Gastrocnemius medialis (tissue), 4 donors: ENCODE measurements around the gene PDIA5. TPM values are rescaled to one million over a fixed set of nuclear protein-coding genes. Genes with fewer than 3 reads are reported as not detected.

ENCODE experiments used
- ATAC-seq, 2 donors: fragments of 150-250 bp; one replicate each; pipeline ENCODE4 v1.9.1; 2016
- DNase-seq, 2 donors: peaks; one replicate each; pipeline ENCODE4 v3.0.0-alpha.2; 2019
- H3K27ac ChIP-seq, 4 donors: fragments of 200-600 bp; sonication (generic); 1 replicate in 1 of 4; 2 replicates in 3 of 4; pipeline ENCODE4 v1.5.1; 2016 to 2018; ENCODE audit warnings: mild to moderate bottlenecking in 2 of 4, moderate library complexity in 1 of 4
- H3K27me3 ChIP-seq, 3 donors: fragments of 200-600 bp; sonication (generic) in 2 of 3; 1 replicate in 1 of 3; 2 replicates in 2 of 3; pipeline versions ENCODE4 v1.5.1 to v1.6.0; 2016 to 2019; ENCODE audit warnings: mild to moderate bottlenecking in 1 of 3, moderate library complexity in 1 of 3
- H3K36me3 ChIP-seq, 2 donors: fragments of 200-600 bp; sonication (generic) in 1 of 2; one replicate each; pipeline ENCODE4 v1.5.1; 2017 to 2018
- H3K4me1 ChIP-seq, 2 donors: fragments of 200-600 bp; sonication (generic) in 1 of 2; one replicate each; pipeline ENCODE4 v1.5.1; 2016 to 2017; ENCODE audit warnings: mild to moderate bottlenecking in 2 of 2
- H3K4me3 ChIP-seq, 4 donors: fragments of 200-600 bp; sonication (generic) in 3 of 4; 1 replicate in 1 of 4; 2 replicates in 3 of 4; pipeline ENCODE4 v1.5.1; 2016 to 2019; ENCODE audit warnings: mild to moderate bottlenecking in 2 of 4
- H3K9me3 ChIP-seq, 3 donors: fragments of 200-600 bp; sonication (generic) in 2 of 3; 1 replicate in 1 of 3; 2 replicates in 2 of 3; pipeline ENCODE4 v1.5.1; 2016 to 2019
- CTCF ChIP-seq, 5 experiments: fragments of 450-650 bp in 3 of 5; fragments of 200-600 bp in 2 of 5; sonication (generic) in 2 of 5; IDR thresholded peaks in 4 of 5; conservative IDR thresholded peaks in 1 of 5; 1 replicate in 4 of 5; 2 replicates in 1 of 5; pipeline ENCODE4 v1.5.1; 2016 to 2019; ENCODE audit warnings: antibody characterized with exemption in 5 of 5, mild to moderate bottlenecking in 3 of 5, moderate library complexity in 3 of 5
- POLR2A ChIP-seq, 2 donors: fragments of 450-650 bp; IDR thresholded peaks; one replicate each; pipeline ENCODE4 v1.6.1; 2017; ENCODE audit warnings: antibody characterized with exemption in 2 of 2, mild to moderate bottlenecking in 2 of 2, moderate library complexity in 2 of 2
- in situ Hi-C, 4 donors: fragments of 200-750 bp; cut with MboI; loops; one replicate each; pipeline versions ENCODE4 v1.15.0 to v1.8.0; 2017; ENCODE audit warnings: low sequenced_read_pairs in 4 of 4
- intact Hi-C: fragments of 100-400 bp; cut with DNase I; formaldehyde crosslinking; loops from one replicate; pipeline ENCODE4 v1.15.1; 2023; ENCODE audit warnings: low total_unique reads
- total RNA-seq, 4 donors: library from RNA; depleted of rRNA; stranded (reverse); fragments of >200 nt; gene quantifications; one replicate each; pipeline versions ENCODE4 v1.1.0 to v1.2.3, GENCODE V29; 2016

Gene PDIA5
- total RNA-seq, 4 donors from 2014 or later = 2.3 to 4.2 (median 3.0) TPM

GRCh38 chr3:123048480-123049237, 18.2 kb upstream of the PDIA5 start:
- no peaks in the 10 kb centered on the region for H3K36me3 ChIP-seq
- intact Hi-C loops = no loop called here

GRCh38 chr3:123050666-123051065, 16.2 kb upstream of the PDIA5 start:
- DNase-seq (no peak), ATAC-seq (no peak)
- Histone ChIP-seq H3K9me3 (no peaks in the 10 kb centered on the region), H3K4me1 (no peaks in the 10 kb centered on the region), H3K4me3 (no peak overlapping the region), H3K27ac (no peak overlapping the region), H3K36me3 (no peaks in the 10 kb centered on the region), H3K27me3 (no peaks in the 10 kb centered on the region)
- no peak for TF ChIP-seq CTCF (IDR thresholded peaks at IDR 0.05 in 4 of 5, conservative IDR thresholded peaks at IDR 0.05 in 1 of 5)
- in situ Hi-C loops (no loop called here), intact Hi-C loops (no loop called here)

More at GRCh38 chr3:123048480-123049237, 18.2 kb upstream of the PDIA5 start:
- in situ Hi-C loops = no loop called here
- peaks cover 0 to under 1% (median 0%) of the 10 kb centered on the region in 3 donors for H3K27me3 ChIP-seq
- TF ChIP-seq POLR2A (IDR thresholded peaks at IDR 0.05) = no peak
- no peak for TF ChIP-seq CTCF (IDR thresholded peaks at IDR 0.05 in 4 of 5, conservative IDR thresholded peaks at IDR 0.05 in 1 of 5)
- no peak for DNase-seq
- no peak for ATAC-seq
- no peaks in the 10 kb centered on the region for H3K4me1 ChIP-seq
- H3K9me3 ChIP-seq = no peaks in the 10 kb centered on the region
- no peak overlapping the region for H3K4me3 ChIP-seq
- peak overlapping the region in 3 of 4 donors; percentile 24 to 50 (median 26) for H3K27ac ChIP-seq

GRCh38 chr3:123053107-123053506, 13.7 kb upstream of the PDIA5 start:
- Histone ChIP-seq H3K4me1 (no peaks in the 10 kb centered on the region), H3K9me3 (no peaks in the 10 kb centered on the region), H3K4me3 (no peak overlapping the region), H3K36me3 (no peaks in the 10 kb centered on the region), H3K27ac (no peak overlapping the region), H3K27me3 (no peaks in the 10 kb centered on the region)
- ATAC-seq = peak in 1 of 2 donors; percentile 55
- intact Hi-C loops = no loop called here
- DNase-seq = no peak
- TF ChIP-seq POLR2A (IDR thresholded peaks at IDR 0.05) (no peak), CTCF (IDR thresholded peaks at IDR 0.05 in 4 of 5, conservative IDR thresholded peaks at IDR 0.05 in 1 of 5) (no peak)
- in situ Hi-C loops = no loop called here

- TF ChIP-seq CTCF (IDR thresholded peaks at IDR 0.05 in 4 of 5, conservative IDR thresholded peaks at IDR 0.05 in 1 of 5) = no peak
- no peak for TF ChIP-seq POLR2A (IDR thresholded peaks at IDR 0.05)
- ATAC-seq = no peak
- H3K27me3 ChIP-seq = no peaks in the 10 kb centered on the region
- no peak overlapping the region for H3K27ac ChIP-seq
- in situ Hi-C loops = no loop called here
- H3K4me1 ChIP-seq = no peaks in the 10 kb centered on the region
- no peak overlapping the region for H3K4me3 ChIP-seq
- H3K9me3 ChIP-seq = no peaks in the 10 kb centered on the region
- no peak for DNase-seq
- H3K36me3 ChIP-seq = no peaks in the 10 kb centered on the region
- intact Hi-C loops = no loop called here
Measured at GRCh38 chr3:123054109-123054778, 12.6 kb upstream of the PDIA5 start.
